Small intestine (tissue), 16 donors: Measurements from ENCODE around the gene ESF1. TPM values are rescaled to one million over a fixed set of nuclear protein-coding genes. Genes with fewer than 3 reads are reported as not detected.

Experiments used
- DNase-seq, 2 donors: peaks; one replicate each; pipeline versions ENCODE4 v3.0.0 to v3.0.0-alpha.2; 2013
- FAIRE-seq: peaks from 2 replicates; lab custom pipeline; 2012; peaks lifted over from hg19 to GRCh38; lab: Jason Lieb, UNC
- H3K27ac ChIP-seq, 3 donors: one replicate each; pipeline ENCODE4 v1.5.1; 2013; ENCODE audit warnings: low read length in 2 of 3, mild to moderate bottlenecking in 2 of 3, control low read depth in 1 of 3, inconsistent platforms in 1 of 3, low read depth in 1 of 3, moderate library complexity in 1 of 3
- H3K27me3 ChIP-seq, 3 donors: one replicate each; pipeline ENCODE4 v1.6.1; 2013; ENCODE audit warnings: low read length in 3 of 3, inconsistent platforms in 1 of 3; ENCODE audit not compliant: control insufficient read depth in 3 of 3, insufficient read depth in 3 of 3
- H3K36me3 ChIP-seq, 3 donors: one replicate each; pipeline ENCODE4 v1.6.1; 2013; ENCODE audit warnings: low read length in 3 of 3, inconsistent platforms in 1 of 3, low read depth in 1 of 3, mild to moderate bottlenecking in 1 of 3, moderate library complexity in 1 of 3; ENCODE audit not compliant: control insufficient read depth in 3 of 3, insufficient read depth in 2 of 3
- H3K4me1 ChIP-seq, 3 donors: one replicate each; pipeline ENCODE4 v1.6.1; 2013; ENCODE audit warnings: low read length in 2 of 3, inconsistent platforms in 1 of 3, low read depth in 1 of 3, mild to moderate bottlenecking in 1 of 3, moderate library complexity in 1 of 3; ENCODE audit not compliant: control insufficient read depth in 3 of 3, insufficient read depth in 2 of 3
- H3K4me3 ChIP-seq, 3 donors: one replicate each; pipeline ENCODE4 v1.5.1; 2013; ENCODE audit warnings: low read length in 3 of 3, control low read depth in 1 of 3, inconsistent platforms in 1 of 3, low read depth in 1 of 3, mild to moderate bottlenecking in 1 of 3, moderate library complexity in 1 of 3
- H3K9me3 ChIP-seq, 2 donors: one replicate each; pipeline ENCODE4 v1.6.1; 2013; ENCODE audit warnings: low read depth in 1 of 2, low read length in 1 of 2; ENCODE audit not compliant: control insufficient read depth in 2 of 2, insufficient read depth in 1 of 2
- WGBS, 3 donors: extraction: QIAGEN DNeasy Blood & Tissue Kit; methylation state at CpG; one replicate each; pipeline ENCODE4 v1.1.7; 2013; 5-methylcytosine and 5-hydroxymethylcytosine counted together
- long read RNA-seq, 10 donors: transcript quantifications; one replicate each; lab custom pipeline, GENCODE V29; 2026
- polyA plus RNA-seq, 4 donors: library from polyadenylated mRNA; stranded (reverse) in 3 of 4; unstranded in 1 of 4; fragments of 200-250 nt in 3 of 4; fragments of 120-200 nt in 1 of 4; gene quantifications; one replicate each; pipeline versions ENCODE4 v1.2.1 to v1.2.3, GENCODE V29; 2013
- donor health status: healthy with polysubstance abuse.
- donor health status: control.
- donor health status: control.
- donor health status: Bipolar disorder and iron deficiency.
- donor health status: healthy.

The ESF1 gene
- polyA plus RNA-seq: 10 to 100 TPM in 1 of 4 donors, 1 to 10 TPM in 3; 7.2 to 18.9 (median 8.8) TPM
- long read RNA-seq, donor 1, partial matches to known transcripts: 67 of 78 reads
- long read RNA-seq, donor 1, other reads (novel, unspliced or antisense): 11 of 78 reads
- long read RNA-seq, donor 2: 0 reads
- long read RNA-seq, donor 3, partial matches to known transcripts: 32 of 32 reads
- long read RNA-seq, donor 3, other reads (novel, unspliced or antisense): 0 of 32 reads
- long read RNA-seq, donor 4: 0 reads
- long read RNA-seq, donor 5: 0 reads
- long read RNA-seq, donor 6, partial matches to known transcripts: 7 of 7 reads
- long read RNA-seq, donor 6, other reads (novel, unspliced or antisense): 0 of 7 reads
- long read RNA-seq, donor 7, partial matches to known transcripts: 21 of 52 reads
- long read RNA-seq, donor 7, other reads (novel, unspliced or antisense): 31 of 52 reads
- long read RNA-seq, donor 8: 0 reads
- long read RNA-seq, donor 9, partial matches to known transcripts: 5 of 5 reads
- long read RNA-seq, donor 9, other reads (novel, unspliced or antisense): 0 of 5 reads
- long read RNA-seq, donor 10, partial matches to known transcripts: 20 of 20 reads
- long read RNA-seq, donor 10, other reads (novel, unspliced or antisense): 0 of 20 reads

DNA sequence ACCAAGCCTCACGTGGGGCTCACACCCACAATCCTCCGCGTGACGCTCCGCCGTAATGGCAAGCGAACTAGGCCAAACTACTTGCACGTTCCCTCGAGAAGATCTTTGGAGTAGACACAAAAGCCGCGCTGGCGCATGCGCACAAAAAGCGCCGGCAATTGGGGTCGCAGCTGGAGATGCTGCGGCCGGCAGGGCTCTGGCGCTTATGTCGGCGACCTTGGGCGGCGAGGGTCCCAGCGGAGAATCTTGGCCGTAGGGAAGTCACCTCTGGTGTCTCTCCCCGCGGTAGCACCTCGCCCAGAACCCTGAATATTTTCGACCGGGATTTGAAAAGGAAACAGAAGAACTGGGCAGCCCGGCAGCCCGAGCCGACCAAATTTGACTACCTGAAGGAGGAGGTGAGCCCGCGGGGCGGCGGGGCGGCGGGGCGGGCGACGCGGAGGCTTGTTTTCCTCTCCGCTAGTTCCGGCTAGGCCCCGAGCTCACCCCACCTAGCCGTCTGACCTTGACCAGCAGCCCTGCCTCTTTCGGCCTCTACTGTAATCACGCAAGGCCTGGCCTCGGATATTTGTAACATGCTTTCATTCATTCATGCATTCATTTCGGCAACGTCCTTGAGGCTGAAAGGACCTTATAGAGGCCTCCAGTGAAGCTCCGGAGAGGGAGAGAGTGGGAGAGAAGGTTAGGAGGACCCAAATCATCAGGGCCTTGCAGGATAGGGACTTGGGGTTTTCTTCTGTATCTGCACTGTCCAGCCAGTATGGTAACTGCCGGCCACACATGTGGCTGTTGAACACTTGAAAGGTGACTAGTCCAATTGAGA is at the start of gene ESF1, which contains the start of gene NDUFAF5:
Gene ESF1, minus strand, starts transcription at position 27 of the 823 bp plus-strand sequence. CDS start 1,779 bp downstream, outside the sequence.
Gene NDUFAF5, plus strand, starts transcription at position 136 of the 823 bp plus-strand sequence. Its CDS starts 41 bp downstream, at position 177.
- WGBS, 3 donors: 0 to 1% (median 0%) methylated on average over 52 to 54 of the region's 54 CpGs
- Histone ChIP-seq H3K27ac (peak within 1 kb of the TSS; percentile 76 to 94 (median 86)), H3K4me1 (peaks cover 0 to 13% (median 6%) of the 10 kb centered on the region in 3 donors), H3K4me3 (peak within 1 kb of the TSS; percentile 64 to 81 (median 71)), H3K36me3 (peaks cover 3 to 18% (median 4%) of the 10 kb centered on the region in 3 donors), H3K27me3 (no peaks in the 10 kb centered on the region), H3K9me3 (no peaks in the 10 kb centered on the region)
- FAIRE-seq (no peak), DNase-seq (peak; percentile 98)

- no peak overlapping the region for H3K4me3 ChIP-seq
- no peak overlapping the region for H3K27ac ChIP-seq
- no peak for DNase-seq
- no peaks in the 10 kb centered on the region for H3K27me3 ChIP-seq
- FAIRE-seq: no peak
- 80 to 91% (median 88%) methylated on average over 3 of the region's 3 CpGs for WGBS, 3 donors
- no peaks in the 10 kb centered on the region for H3K4me1 ChIP-seq
- H3K36me3 ChIP-seq: no peaks in the 10 kb centered on the region
- no peaks in the 10 kb centered on the region for H3K9me3 ChIP-seq
These were observed 46.8 kb upstream of the ESF1 start for GRCh38 chr20:13831476-13831875.

DNA sequence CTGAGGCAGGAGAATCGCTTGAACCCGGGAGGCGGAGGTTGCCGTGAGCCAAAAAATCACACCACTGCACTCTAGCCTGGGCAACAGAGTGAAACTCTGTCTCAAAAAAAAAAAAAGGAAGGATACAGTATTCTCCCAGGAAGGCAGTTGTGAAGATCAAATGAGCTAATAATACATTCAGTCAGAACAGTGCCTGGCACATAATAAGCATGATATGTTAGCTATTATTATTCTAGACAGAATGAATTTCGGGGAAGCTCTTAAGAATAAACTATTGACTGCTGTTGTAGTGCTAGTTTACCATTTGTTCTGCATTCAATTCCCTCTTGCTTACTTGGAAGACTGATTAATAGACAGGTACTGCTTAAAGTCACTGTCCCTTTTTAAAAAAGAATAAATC is 40.7 kb upstream of the ESF1 start:
- FAIRE-seq (no peak), DNase-seq (no peak)
- Histone ChIP-seq H3K36me3 (no peaks in the 10 kb centered on the region), H3K4me3 (no peak overlapping the region), H3K27ac (no peak overlapping the region), H3K9me3 (peaks cover 0 to 2% of the 10 kb centered on the region in 2 donors), H3K4me1 (no peaks in the 10 kb centered on the region), H3K27me3 (no peaks in the 10 kb centered on the region)
- 86 to 90% (median 88%) methylated on average over 4 to 5 of the region's 5 CpGs for WGBS, 3 donors

DNA sequence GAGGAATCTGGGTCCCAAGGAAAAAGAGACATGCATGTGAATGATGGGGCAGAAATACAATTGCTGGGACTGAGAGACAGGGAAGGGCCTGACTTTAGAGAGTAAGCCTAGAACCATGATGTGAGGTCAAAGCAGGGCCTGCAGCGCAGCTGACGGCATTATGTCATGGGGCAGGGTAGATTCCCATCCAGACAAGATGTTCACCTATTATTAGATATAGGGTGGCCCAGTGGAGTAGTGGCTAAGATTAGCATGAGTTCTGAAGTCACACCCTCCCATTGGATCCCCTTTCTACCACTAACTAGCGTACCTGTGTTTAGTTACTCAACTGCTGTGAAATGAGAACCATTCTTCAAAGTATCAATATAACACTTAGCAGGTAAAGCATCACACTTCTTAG is 39.7 kb upstream of the ESF1 start:
- Histone ChIP-seq H3K36me3 (no peaks in the 10 kb centered on the region), H3K27me3 (no peaks in the 10 kb centered on the region), H3K9me3 (peaks cover 0 to 2% of the 10 kb centered on the region in 2 donors), H3K4me1 (no peaks in the 10 kb centered on the region), H3K4me3 (no peak overlapping the region), H3K27ac (no peak overlapping the region)
- DNase-seq (no peak), FAIRE-seq (no peak)
- WGBS, 3 donors: 93 to 97% (median 97%) methylated on average over 3 of the region's 3 CpGs

GRCh38 chr20:13822459-13822858 is 37.7 kb upstream of the ESF1 start:
- Histone ChIP-seq H3K4me3 (no peak overlapping the region), H3K4me1 (no peaks in the 10 kb centered on the region), H3K36me3 (peaks cover 0 to 7% (median 5%) of the 10 kb centered on the region in 3 donors), H3K27ac (no peak overlapping the region), H3K27me3 (no peaks in the 10 kb centered on the region), H3K9me3 (peaks cover 0 to 2% of the 10 kb centered on the region in 2 donors)
- 63 to 71% (median 69%) methylated on average over 2 of the region's 2 CpGs for WGBS, 3 donors
- DNase-seq (no peak), FAIRE-seq (no peak)

- FAIRE-seq: no peak
- WGBS, 3 donors: 88 to 91% (median 88%) methylated on average over 7 of the region's 7 CpGs
- Histone ChIP-seq H3K36me3 (peaks cover 0 to 7% (median 5%) of the 10 kb centered on the region in 3 donors), H3K4me1 (no peaks in the 10 kb centered on the region), H3K27me3 (no peaks in the 10 kb centered on the region), H3K9me3 (peaks cover 0 to 2% of the 10 kb centered on the region in 2 donors), H3K27ac (no peak overlapping the region), H3K4me3 (no peak overlapping the region)
- no peak for DNase-seq
These were observed 37.2 kb upstream of the ESF1 start for GRCh38 chr20:13821876-13822275.

DNA sequence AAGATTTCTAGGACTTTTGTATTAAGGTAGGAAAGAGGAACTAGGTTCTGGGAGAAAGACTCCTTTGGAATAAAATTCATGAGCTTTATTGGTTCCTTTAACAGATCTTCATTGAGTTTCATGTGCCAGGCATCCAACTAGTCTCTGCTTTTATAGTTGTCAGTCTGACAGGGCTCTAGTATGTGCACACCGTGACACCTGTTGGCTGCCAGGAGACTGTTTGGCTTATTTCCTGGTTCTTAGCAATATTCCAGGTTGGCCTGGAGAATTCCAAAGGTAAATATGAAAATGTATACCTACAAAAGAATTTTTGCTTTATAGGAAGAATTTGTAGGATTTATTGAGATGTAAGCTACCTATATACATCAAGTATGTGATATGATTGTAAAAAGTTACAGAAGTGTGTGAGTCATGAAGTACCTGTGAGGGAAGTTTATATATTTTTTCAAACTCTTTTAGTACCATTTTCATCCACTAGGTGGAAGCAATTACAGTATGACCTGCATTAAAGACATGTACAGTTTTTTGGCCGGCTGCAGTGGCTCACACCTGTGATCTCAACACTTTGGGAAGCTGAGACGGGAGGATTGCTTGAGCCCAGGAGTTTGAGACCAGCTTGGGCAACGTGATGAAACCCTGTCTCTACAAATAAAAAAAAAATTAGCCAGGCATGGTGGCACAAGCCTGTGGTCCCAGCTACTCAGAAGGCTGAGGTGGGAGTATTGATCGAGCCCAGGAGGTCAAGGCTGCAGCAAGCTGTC is 35.3 kb upstream of the ESF1 start:
- Histone ChIP-seq H3K36me3 (peaks cover 3 to 13% (median 8%) of the 10 kb centered on the region in 3 donors), H3K27ac (no peak overlapping the region), H3K9me3 (peaks cover 0 to 2% of the 10 kb centered on the region in 2 donors), H3K4me3 (no peak overlapping the region), H3K27me3 (no peaks in the 10 kb centered on the region), H3K4me1 (no peaks in the 10 kb centered on the region)
- WGBS, 3 donors: 27 to 41% (median 30%) methylated on average over 5 of the region's 5 CpGs
- DNase-seq (peak; percentile 75 to 77), FAIRE-seq (no peak)
